HepG2 (cell line): Measurements from ENCODE around the gene NOTCH4. TPM values are rescaled to one million over a fixed set of nuclear protein-coding genes. Genes with fewer than 3 reads are reported as not detected.

Experiments
- ARHGAP35 ChIP-seq: sonication (generic); formaldehyde crosslinking; IDR thresholded peaks from 2 replicates; pipeline ENCODE4 v1.9.0; 2022; ENCODE audit warnings: mild to moderate bottlenecking, inconsistent platforms, moderate library complexity, missing genetic modification reagents, borderline replicate concordance
- FOXC1 ChIP-seq: sonication (generic); formaldehyde crosslinking; IDR thresholded peaks from 2 replicates; pipeline ENCODE4 v1.8.0; 2022; ENCODE audit warnings: mild to moderate bottlenecking, missing genetic modification reagents, borderline replicate concordance
- GATAD2A ChIP-seq: IDR thresholded peaks from 2 replicates; pipeline ENCODE4 v1.6.1; 2016
- KDM2A ChIP-seq: sonication (generic); formaldehyde crosslinking; IDR thresholded peaks from 2 replicates; pipeline ENCODE4 v1.4.0; 2020; ENCODE audit warnings: low read depth, missing genetic modification reagents, borderline replicate concordance
- KDM6A ChIP-seq: IDR thresholded peaks from 2 replicates; pipeline ENCODE4 v1.6.1; 2016; ENCODE audit warnings: low read depth
- NFE2 ChIP-seq: sonication (generic); formaldehyde crosslinking; IDR thresholded peaks from 2 replicates; pipeline ENCODE4 v1.4.0; 2020; ENCODE audit warnings: missing genetic modification reagents
- NFKB2 ChIP-seq: sonication (generic); formaldehyde crosslinking; IDR thresholded peaks from 2 replicates; pipeline ENCODE4 v1.4.0; 2020; ENCODE audit warnings: missing genetic modification reagents, borderline replicate concordance
- NFRKB ChIP-seq: fragments of 450-650 bp; IDR thresholded peaks from 2 replicates; pipeline ENCODE4 v1.6.1; 2017
- NFYC ChIP-seq: IDR thresholded peaks from 2 replicates; pipeline ENCODE4 v1.6.1; 2016; ENCODE audit warnings: missing genetic modification reagents, missing compliant biosample characterization
- PPARG ChIP-seq: conservative IDR thresholded peaks from 2 replicates; pipeline ENCODE4 v1.6.1; 2016; ENCODE audit warnings: missing biosample characterization, missing genetic modification reagents
- SRF ChIP-seq: IDR thresholded peaks from 2 replicates; pipeline ENCODE4 v1.6.1; 2011; ENCODE audit warnings: mild to moderate bottlenecking, low read depth, low read length, moderate library complexity
- TP53 ChIP-seq: sonication (generic); formaldehyde crosslinking; conservative IDR thresholded peaks from 2 replicates; pipeline ENCODE4 v1.4.0; 2020; ENCODE audit warnings: missing genetic modification reagents
- ZBTB21 ChIP-seq: sonication (generic); formaldehyde crosslinking; IDR thresholded peaks from 2 replicates; pipeline ENCODE4 v1.4.0; 2020; ENCODE audit warnings: missing genetic modification reagents
- ZBTB38 ChIP-seq: sonication (generic); formaldehyde crosslinking; IDR thresholded peaks from 2 replicates; pipeline ENCODE4 v1.5.1; 2020; ENCODE audit warnings: mild to moderate bottlenecking, missing genetic modification reagents
- ZNF557 ChIP-seq: sonication (generic); formaldehyde crosslinking; IDR thresholded peaks from 2 replicates; pipeline ENCODE4 v1.4.0; 2020; ENCODE audit warnings: missing genetic modification reagents
- ZNF816 ChIP-seq: sonication (generic); formaldehyde crosslinking; IDR thresholded peaks from 2 replicates; pipeline ENCODE4 v1.8.0; 2022; ENCODE audit warnings: missing genetic modification reagents, mild to moderate bottlenecking, borderline replicate concordance
- polyA plus RNA-seq, 8 experiments: library from polyadenylated mRNA; depleted of rRNA in 3 of 8; stranded (reverse) in 7 of 8; unstranded in 1 of 8; fragments of >200 nt; fragmentation: Illumina TruSeq in 4 of 8; extraction: Trizol in 4 of 8; gene quantifications; 2 replicates each; pipeline versions ENCODE4 v1.2.1 to v1.2.3, GENCODE V29; 2011 to 2016; ENCODE audit warnings: low read depth in 4 of 8, missing spikeins in 1 of 8, mixed read lengths in 1 of 8; ENCODE audit not compliant: insufficient read depth in 1 of 8
- total RNA-seq, 5 experiments: library from RNA; depleted of rRNA; stranded (reverse); fragments of >200 nt; fragmentation: Illumina TruSeq; extraction: Trizol; gene quantifications; 2 replicates each; pipeline ENCODE4 v1.2.3, GENCODE V29; 2016; ENCODE audit warnings: low read depth in 1 of 5
- TF ChIP-seq, protein P1 (sequence below): sonication (generic); formaldehyde crosslinking; conservative IDR thresholded peaks from 2 replicates; pipeline ENCODE4 v1.4.0; 2020; ENCODE audit warnings: mild to moderate bottlenecking, missing genetic modification reagents, moderate library complexity
- TF ChIP-seq, protein P2 (sequence below): sonication (generic); formaldehyde crosslinking; IDR thresholded peaks from 2 replicates; pipeline ENCODE4 v1.5.0; 2020; ENCODE audit warnings: missing genetic modification reagents
- TF ChIP-seq, protein P3 (sequence below): sonication (generic); formaldehyde crosslinking; IDR thresholded peaks from 2 replicates; pipeline ENCODE4 v1.5.1; 2020; ENCODE audit warnings: mild to moderate bottlenecking, missing genetic modification reagents, moderate library complexity
- TF ChIP-seq, protein P4 (sequence below): sonication (generic); formaldehyde crosslinking; IDR thresholded peaks from 2 replicates; pipeline ENCODE4 v1.4.0; 2020; ENCODE audit warnings: mild to moderate bottlenecking, missing genetic modification reagents
- TF ChIP-seq, protein P5 (sequence below): fragments of 450-650 bp; IDR thresholded peaks from 2 replicates; pipeline ENCODE4 v1.6.1; 2017; ENCODE audit warnings: mild to moderate bottlenecking

NOTCH4 gene
- total and polyA plus RNA-seq, 2 of the 13 experiments (the other 11 are each of a cell fraction or from before 2014, with no cell fraction given): 0.51 to 0.83 TPM

DNA sequence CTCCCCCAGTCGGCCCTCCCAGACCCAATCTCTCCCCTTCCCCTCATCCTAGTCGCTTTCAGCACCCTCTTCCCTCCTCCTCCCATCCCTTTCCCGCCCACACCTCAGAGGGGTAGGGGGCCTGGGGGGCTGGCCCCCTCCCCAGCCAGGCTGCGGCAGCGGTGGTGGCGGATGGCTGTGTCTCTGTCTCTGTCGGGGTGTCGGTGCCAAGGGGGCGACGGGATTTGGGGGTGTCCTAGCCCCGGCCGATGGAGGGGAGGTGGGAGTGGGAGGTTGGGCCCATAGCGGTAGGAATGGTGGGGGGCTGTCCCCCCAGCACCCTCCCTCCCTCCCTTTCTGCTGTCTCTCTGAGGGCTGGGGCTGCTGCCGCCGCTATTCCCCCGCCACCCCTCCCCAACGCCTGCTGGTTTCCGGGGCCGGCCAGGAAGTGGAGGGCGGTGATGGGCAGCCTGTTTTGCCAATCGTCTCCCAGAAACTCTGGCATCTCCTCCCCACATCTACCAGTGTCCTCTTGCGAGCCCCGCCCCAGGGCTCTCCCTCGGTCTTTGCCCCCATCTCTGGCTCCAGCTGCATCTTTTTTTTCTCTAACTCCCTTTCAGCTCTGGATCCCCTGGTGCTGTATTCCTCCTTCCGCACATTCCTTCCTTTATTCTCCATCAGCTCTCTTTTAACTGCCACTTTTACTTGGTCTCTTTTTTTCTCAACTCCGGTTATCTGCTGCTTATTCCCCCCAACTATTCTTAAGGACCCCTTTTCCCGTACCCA is 48.0 kb downstream of the NOTCH4 start, which contains the start of gene AGPAT1 (continued):
- TF ChIP-seq, protein P1, sequence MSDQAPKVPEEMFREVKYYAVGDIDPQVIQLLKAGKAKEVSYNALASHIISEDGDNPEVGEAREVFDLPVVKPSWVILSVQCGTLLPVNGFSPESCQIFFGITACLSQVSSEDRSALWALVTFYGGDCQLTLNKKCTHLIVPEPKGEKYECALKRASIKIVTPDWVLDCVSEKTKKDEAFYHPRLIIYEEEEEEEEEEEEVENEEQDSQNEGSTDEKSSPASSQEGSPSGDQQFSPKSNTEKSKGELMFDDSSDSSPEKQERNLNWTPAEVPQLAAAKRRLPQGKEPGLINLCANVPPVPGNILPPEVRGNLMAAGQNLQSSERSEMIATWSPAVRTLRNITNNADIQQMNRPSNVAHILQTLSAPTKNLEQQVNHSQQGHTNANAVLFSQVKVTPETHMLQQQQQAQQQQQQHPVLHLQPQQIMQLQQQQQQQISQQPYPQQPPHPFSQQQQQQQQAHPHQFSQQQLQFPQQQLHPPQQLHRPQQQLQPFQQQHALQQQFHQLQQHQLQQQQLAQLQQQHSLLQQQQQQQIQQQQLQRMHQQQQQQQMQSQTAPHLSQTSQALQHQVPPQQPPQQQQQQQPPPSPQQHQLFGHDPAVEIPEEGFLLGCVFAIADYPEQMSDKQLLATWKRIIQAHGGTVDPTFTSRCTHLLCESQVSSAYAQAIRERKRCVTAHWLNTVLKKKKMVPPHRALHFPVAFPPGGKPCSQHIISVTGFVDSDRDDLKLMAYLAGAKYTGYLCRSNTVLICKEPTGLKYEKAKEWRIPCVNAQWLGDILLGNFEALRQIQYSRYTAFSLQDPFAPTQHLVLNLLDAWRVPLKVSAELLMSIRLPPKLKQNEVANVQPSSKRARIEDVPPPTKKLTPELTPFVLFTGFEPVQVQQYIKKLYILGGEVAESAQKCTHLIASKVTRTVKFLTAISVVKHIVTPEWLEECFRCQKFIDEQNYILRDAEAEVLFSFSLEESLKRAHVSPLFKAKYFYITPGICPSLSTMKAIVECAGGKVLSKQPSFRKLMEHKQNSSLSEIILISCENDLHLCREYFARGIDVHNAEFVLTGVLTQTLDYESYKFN (CRISPR knock-in tag): peak; percentile 73
- TF ChIP-seq NFE2: no peak
- no peak; the same call in 1 of the 2 replicates for TF ChIP-seq KDM6A (CRISPR knock-in tag)
- TF ChIP-seq ZBTB21 (CRISPR knock-in tag): no peak; the same call in 1 of the 2 replicates
- TF ChIP-seq, protein P2, sequence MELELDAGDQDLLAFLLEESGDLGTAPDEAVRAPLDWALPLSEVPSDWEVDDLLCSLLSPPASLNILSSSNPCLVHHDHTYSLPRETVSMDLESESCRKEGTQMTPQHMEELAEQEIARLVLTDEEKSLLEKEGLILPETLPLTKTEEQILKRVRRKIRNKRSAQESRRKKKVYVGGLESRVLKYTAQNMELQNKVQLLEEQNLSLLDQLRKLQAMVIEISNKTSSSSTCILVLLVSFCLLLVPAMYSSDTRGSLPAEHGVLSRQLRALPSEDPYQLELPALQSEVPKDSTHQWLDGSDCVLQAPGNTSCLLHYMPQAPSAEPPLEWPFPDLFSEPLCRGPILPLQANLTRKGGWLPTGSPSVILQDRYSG: no peak
- peak; percentile 89; the same call in 1 of the 2 replicates for TF ChIP-seq NFKB2 (CRISPR knock-in tag)
- TF ChIP-seq FOXC1 (CRISPR knock-in tag): 0 out of 2 replicates have a peak, but pooled peaks have one; percentile 33
- TF ChIP-seq ZNF557 (CRISPR knock-in tag): no peak
- no peak; the same call in none of the 2 replicates for TF ChIP-seq PPARG (CRISPR knock-in tag)
- TF ChIP-seq, protein P3, sequence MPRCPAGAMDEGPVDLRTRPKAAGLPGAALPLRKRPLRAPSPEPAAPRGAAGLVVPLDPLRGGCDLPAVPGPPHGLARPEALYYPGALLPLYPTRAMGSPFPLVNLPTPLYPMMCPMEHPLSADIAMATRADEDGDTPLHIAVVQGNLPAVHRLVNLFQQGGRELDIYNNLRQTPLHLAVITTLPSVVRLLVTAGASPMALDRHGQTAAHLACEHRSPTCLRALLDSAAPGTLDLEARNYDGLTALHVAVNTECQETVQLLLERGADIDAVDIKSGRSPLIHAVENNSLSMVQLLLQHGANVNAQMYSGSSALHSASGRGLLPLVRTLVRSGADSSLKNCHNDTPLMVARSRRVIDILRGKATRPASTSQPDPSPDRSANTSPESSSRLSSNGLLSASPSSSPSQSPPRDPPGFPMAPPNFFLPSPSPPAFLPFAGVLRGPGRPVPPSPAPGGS (CRISPR knock-in tag): peak; percentile 87
- TF ChIP-seq NFYC: peak; percentile 92
- TF ChIP-seq TP53 (CRISPR knock-in tag): no peak
- TF ChIP-seq, protein P4, sequence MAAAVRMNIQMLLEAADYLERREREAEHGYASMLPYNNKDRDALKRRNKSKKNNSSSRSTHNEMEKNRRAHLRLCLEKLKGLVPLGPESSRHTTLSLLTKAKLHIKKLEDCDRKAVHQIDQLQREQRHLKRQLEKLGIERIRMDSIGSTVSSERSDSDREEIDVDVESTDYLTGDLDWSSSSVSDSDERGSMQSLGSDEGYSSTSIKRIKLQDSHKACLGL (CRISPR knock-in tag): peak; percentile 41; the same call in 1 of the 2 replicates
- TF ChIP-seq SRF: 0 out of 2 replicates have a peak, but pooled peaks have one; percentile 2
- TF ChIP-seq, protein P5, sequence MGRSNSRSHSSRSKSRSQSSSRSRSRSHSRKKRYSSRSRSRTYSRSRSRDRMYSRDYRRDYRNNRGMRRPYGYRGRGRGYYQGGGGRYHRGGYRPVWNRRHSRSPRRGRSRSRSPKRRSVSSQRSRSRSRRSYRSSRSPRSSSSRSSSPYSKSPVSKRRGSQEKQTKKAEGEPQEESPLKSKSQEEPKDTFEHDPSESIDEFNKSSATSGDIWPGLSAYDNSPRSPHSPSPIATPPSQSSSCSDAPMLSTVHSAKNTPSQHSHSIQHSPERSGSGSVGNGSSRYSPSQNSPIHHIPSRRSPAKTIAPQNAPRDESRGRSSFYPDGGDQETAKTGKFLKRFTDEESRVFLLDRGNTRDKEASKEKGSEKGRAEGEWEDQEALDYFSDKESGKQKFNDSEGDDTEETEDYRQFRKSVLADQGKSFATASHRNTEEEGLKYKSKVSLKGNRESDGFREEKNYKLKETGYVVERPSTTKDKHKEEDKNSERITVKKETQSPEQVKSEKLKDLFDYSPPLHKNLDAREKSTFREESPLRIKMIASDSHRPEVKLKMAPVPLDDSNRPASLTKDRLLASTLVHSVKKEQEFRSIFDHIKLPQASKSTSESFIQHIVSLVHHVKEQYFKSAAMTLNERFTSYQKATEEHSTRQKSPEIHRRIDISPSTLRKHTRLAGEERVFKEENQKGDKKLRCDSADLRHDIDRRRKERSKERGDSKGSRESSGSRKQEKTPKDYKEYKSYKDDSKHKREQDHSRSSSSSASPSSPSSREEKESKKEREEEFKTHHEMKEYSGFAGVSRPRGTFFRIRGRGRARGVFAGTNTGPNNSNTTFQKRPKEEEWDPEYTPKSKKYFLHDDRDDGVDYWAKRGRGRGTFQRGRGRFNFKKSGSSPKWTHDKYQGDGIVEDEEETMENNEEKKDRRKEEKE: no peak
- TF ChIP-seq NFRKB: no peak
- peak; percentile 87 for TF ChIP-seq ARHGAP35
- TF ChIP-seq ZNF816 (CRISPR knock-in tag): no peak
- TF ChIP-seq GATAD2A (CRISPR knock-in tag): no peak; the same call in 1 of the 2 replicates
- TF ChIP-seq ZBTB38 (CRISPR knock-in tag): peak; percentile 85
- TF ChIP-seq KDM2A (CRISPR knock-in tag): peak; percentile 15; the same call in 1 of the 2 replicates
